OCI-M2 (cell line): Measurements from ENCODE around the gene COL27A1.
"Not testable (repeated sequence)": the region's sequence is repeated elsewhere in the genome, so short reads cannot be mapped to it uniquely, and the experiment has no call there.

Experiments
- DNase-seq: peaks from one replicate; lab custom pipeline; 2025; ENCODE audit not compliant: unreplicated experiment; lab: John Stamatoyannopoulos, UW

Gene COL27A1

DNA sequence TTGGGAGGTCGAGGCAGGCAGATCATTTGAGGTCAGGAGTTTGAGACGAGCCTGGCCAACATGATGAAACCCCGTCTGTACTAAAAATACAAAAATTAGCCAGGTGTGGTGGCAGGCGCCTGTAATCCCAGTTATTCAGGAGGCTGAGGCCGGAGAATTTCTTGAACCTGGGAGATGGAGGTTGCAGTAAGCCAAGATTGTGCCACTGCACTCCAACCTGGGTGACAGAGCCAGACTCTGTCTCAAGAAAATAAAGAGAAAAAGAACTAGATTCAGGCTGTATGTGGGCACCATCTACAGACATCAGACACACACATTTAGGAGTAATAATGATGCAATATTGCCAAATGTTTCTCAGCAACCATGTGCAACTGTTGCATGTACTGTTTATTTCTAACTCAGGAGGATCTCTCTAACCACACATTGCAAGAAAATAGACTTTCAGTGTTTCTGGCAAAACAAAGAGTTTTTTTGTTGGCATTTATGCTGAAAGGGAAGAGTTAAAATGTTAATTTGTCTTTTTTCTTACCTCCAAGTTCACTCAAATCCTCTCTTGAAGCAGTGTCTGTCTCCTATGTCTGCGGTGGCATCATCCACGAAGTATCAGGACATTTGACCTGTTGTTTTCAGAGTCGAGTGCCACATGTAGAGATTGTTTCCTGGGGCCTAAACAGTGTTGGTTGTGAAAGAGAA, 162.5 kb downstream of the COL27A1 start:
- DNase-seq = no peak

- DNase-seq = no peak
Measured at GRCh38 chr9:114318416-114318815, 163.1 kb downstream of the COL27A1 start.

DNA sequence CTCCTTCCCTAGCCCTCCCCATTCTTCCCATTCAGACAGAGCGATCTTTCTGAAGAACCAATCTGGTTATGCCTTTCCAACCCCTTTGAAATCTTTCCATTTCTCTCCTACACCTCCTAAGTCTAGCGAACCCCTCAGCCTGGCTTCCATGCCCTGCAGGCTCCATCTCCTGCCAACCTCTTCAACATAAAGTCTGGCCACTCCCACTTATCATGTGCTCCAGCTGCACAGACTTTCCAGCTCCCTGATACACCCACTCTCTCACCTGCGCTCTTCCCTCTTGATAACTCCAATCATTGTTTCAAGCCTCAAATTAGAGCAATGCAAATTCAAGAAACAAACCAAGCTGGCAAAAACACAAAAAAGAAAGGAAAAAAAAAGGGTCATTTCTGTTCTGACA, 163.8 kb downstream of the COL27A1 start:
- DNase-seq = no peak

GRCh38 chr9:114320710-114321109, 165.4 kb downstream of the COL27A1 start:
- not testable (repeated sequence) for DNase-seq

DNA sequence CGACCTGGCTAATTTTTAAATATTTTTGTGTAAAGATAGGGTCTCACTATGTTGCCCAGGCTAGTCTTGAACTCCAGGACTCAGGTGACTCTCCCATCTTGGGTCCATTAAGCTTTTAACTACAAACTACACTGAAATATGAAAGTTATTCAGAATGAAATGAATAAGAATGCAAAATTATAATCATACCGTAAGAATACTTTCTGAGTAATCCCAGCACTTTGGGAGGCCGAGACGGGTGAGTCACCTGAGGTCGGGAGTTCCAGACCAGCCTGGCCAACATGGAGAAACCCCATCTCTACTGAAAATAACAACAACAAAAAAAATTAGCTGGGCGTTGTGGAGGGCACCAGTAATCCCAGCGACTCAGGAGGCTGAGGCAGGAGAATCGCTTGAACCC, 166.4 kb downstream of the COL27A1 start:
- DNase-seq = no peak

DNA sequence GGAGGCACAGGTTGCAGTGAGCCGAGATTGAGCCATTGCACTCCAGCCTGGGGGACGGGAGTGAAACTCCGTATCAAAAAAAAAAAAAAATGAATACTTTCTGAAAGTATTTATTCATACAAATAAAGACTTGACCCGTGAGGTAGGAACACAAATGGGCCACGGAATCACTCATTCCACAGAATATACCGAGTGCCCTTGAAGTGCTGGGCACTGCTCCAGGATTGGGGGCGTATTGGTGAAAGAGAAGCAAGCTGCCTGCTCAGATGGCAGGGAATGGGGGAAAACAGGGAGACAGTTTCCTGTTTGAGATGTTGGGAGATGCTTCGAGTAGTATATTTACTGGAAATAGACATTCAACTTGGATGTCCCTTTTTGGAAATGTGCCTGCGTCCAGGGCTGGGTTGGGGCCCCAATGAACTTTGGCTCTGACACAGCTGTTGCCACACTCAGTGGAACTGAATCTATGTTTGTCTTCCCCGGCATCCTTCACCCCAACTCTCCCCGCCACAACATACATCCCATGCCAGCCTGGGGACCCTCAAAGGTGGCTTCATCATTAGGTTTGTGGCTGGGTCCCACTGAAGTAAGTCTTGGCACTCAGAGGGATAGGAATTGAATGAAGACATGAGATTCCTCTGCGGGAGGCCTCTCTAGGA, 167.0 kb downstream of the COL27A1 start:
- DNase-seq = not testable (repeated sequence)

DNA sequence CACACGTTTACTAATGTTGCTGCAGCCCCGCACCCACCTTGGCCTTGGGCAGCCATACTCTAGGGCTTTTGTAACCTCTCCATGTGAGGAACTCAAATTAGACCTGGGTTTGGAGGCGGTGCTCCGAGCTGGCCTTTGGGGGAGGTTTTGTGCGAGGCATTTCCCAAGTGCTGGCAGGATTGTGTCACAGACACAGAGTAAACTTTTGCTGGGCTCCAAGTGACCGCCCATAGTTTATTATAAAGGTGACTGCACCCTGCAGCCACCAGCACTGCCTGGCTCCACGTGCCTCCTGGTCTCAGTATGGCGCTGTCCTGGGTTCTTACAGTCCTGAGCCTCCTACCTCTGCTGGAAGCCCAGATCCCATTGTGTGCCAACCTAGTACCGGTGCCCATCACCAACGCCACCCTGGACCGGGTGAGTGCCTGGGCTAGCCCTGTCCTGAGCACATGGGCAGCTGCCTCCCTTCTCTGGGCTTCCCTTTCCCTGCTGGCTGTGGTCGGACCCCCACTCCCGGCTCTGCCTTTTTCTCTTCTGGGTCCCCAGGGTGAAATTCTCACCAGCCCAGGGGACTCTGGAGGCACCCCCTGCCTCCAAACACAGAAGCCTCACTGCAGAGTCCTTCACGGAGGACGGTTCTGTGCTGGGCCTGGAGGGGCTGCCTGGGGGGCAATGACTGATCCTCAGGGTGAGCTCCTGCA, 167.6 kb downstream of the COL27A1 start, which contains the start of gene ORM1:
Gene ORM1, plus strand, starts transcription at position 268 of the 701 bp plus-strand sequence. Its CDS starts 36 bp downstream, at position 304.
- DNase-seq = not testable (repeated sequence)

DNA sequence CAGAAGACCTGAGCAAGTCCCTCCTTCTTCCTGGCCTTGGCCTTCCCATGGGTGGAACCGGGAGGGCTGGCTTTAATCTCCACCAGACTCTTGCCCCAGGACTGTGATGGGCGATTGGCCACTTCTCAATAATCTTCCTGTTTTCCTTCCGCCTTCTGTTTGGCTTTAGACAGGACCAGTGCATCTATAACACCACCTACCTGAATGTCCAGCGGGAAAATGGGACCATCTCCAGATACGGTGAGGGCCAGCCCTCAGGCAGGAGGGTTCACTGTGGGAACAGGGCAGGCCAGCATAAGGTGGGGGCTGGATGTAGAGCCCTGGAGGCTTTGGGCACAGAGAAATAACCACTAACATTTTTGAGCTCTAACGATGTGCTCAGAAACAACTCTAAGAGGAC, 168.5 kb downstream of the COL27A1 start:
- DNase-seq = not testable (repeated sequence)

DNA sequence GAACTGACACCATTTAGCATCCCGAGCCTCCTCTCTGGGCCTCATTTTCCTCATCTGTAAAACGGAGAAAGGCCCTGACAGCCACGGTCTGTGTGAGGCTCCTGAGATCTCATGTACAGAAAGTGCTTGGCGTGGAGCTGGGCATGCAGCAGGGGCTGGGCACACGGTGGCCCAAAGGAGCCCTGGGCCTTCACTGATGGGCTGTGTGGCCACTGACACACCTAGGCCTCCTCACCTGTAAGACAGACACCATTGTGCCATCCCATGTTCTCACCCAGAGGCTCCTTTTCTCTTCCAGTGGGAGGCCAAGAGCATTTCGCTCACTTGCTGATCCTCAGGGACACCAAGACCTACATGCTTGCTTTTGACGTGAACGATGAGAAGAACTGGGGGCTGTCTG, 169.2 kb downstream of the COL27A1 start:
- DNase-seq = no peak

GRCh38 chr9:114324965-114325364, 169.6 kb downstream of the COL27A1 start:
- not testable (repeated sequence) for DNase-seq

DNA sequence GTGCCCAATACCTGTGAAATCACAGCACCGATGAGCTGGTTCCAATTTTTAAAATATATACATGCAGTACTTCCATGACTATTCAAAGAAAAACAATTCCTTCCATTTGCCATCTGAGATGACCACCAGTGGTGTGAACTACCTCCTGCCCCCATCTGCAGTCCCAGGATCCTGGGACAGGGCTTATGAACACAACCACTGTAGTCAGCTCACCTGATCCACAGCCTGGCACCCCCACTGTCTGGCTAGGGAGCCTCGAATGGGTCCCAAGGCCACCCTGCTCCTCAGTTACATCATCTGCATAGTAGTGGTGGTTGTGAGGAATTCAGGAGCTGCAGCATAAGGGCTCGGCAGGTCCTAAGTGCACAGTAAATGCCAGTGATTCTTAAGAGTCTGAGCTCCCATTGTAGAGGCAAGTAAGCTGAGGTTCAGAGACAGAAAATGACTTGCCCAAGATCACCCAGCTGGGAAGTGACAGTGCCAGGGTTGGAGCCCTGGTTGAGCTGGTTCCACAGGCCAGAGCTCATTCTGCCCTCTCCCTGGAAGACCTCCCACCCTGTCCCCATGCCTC, 170.4 kb downstream of the COL27A1 start:
- not testable (repeated sequence) for DNase-seq

DNA sequence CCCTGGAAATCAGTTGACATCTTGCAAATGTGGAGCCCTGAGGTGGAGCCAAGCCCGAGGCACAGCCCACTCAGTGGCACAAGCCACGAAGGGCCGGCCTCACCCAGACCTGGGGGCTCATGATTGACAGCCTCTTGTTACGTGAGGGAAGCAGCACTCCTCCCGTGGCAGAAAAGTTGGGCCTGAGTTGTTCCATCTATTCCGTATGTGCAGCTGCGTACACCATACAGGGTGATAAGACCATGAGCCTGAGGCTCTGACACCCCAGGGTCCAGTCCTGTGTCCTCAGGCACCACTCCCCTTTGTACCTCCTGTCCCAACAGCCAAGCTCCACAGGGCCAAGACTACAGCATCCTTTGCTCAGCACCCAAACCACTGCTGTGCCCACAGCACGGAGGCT, 172.4 kb downstream of the COL27A1 start:
- DNase-seq = no peak

DNA sequence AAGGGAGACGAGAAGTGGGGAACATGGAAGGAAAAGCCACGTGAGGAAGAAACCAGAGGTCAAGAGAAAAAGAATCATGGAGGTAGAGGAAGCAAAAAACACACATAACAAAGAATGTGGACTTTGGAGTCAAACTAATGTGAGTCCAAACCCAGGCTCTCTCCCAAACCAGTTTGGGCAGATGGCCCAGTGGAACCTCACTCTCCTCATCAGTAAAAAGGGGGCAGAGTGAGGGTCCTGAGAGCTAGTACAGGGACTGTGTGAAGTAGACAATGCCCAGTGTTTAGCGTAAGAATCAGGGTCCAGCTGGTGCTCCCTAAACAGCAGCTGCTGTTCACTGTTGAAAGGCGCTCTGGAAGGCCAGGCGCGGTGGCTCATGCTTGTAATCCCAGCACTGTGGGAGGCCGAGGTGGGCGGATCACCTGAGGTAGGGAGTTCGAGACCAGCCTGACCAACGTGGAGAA, 173.1 kb downstream of the COL27A1 start:
- not testable (repeated sequence) for DNase-seq

GRCh38 chr9:114328937-114329624, 173.7 kb downstream of the COL27A1 start:
- not testable (repeated sequence) for DNase-seq

GRCh38 chr9:114329625-114330022, 174.3 kb downstream of the COL27A1 start, which contains the start of gene ORM2:
TSS of gene ORM2 (plus strand) at chr9:114329869. CDS start at chr9:114329905, 36 bp downstream.
- not testable (repeated sequence) for DNase-seq

DNA sequence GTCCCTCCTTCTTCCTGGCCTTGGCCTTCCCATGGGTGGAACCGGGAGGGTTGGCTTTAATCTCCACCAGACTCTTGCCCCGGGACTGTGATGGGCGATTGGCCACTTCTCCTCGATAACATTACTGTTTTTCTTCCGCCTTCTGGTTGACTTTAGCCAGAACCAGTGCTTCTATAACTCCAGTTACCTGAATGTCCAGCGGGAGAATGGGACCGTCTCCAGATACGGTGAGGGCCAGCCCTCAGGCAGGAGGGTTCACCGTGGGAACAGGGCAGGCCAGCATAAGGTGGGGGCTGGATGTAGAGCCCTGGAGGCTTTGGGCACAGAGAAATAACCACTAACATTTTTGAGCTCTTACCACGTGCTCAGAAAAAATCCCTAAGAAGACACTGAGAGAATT, 175.3 kb downstream of the COL27A1 start:
- DNase-seq = no peak

- not testable (repeated sequence) for DNase-seq
Measured at GRCh38 chr9:114331229-114332195, 176.2 kb downstream of the COL27A1 start.

GRCh38 chr9:114332474-114333040, 177.2 kb downstream of the COL27A1 start:
- not testable (repeated sequence) for DNase-seq

- not testable (repeated sequence) for DNase-seq
Measured at GRCh38 chr9:114333718-114334117, 178.4 kb downstream of the COL27A1 start.
